IMR-90 (cell line): ENCODE results near the gene ESR2. TPM values are rescaled to one million over a fixed set of nuclear protein-coding genes. Genes with fewer than 3 reads are reported as not detected.

ENCODE experiments used
- ATAC-seq: fragments of 200-7000 bp; cut with Tn5 transposase; 2 replicates; pipeline ENCODE4 v1.9.1; 2020; ENCODE audit warnings: low read depth, mild to moderate bottlenecking, moderate library complexity
- Bru-seq: library from RNA; stranded (reverse); fragments of 400-500 nt; gene quantifications from one replicate; lab custom pipeline; 2021; lab: Mats Ljungman, UMichigan
- BruChase-seq, 2 experiments: library from RNA; stranded (reverse); fragments of 400-500 nt; gene quantifications; one replicate each; lab custom pipeline; 2021; lab: Mats Ljungman, UMichigan
- BruUV-seq: library from RNA; stranded (reverse); fragments of 400-500 nt; replicated peaks from 2 replicates; lab custom pipeline; 2021; lab: Mats Ljungman, UMichigan
- CTCF ChIA-PET: fragments of 300-600 bp; formaldehyde crosslinking; extraction: SDS; loops from one replicate; lab custom pipeline; 2021; ENCODE audit warnings: antibody characterized with exemption; lab: Yijun Ruan, JAX
- POLR2A ChIA-PET: fragments of 300-600 bp; sonication (Branson Sonifier 250); formaldehyde crosslinking; loops from one replicate; lab custom pipeline; 2022; ENCODE audit warnings: antibody characterized with exemption; ENCODE audit not compliant: unreplicated experiment; lab: Charles Lee
- DNase-seq: peaks from one replicate; pipeline ENCODE4 v3.0.0; 2013
- H2AFZ ChIP-seq: replicated peaks from 2 replicates; pipeline ENCODE3; 2013; ENCODE audit warnings: low read length, mild to moderate bottlenecking; ENCODE audit not compliant: poor library complexity
- H2AK5ac ChIP-seq: 2 replicates; pipeline ENCODE4 v1.6.1; 2013; ENCODE audit warnings: low read depth, low read length, inconsistent platforms
- H2AK9ac ChIP-seq: replicated peaks from 2 replicates; pipeline ENCODE3; 2013; ENCODE audit warnings: mild to moderate bottlenecking, low read depth, low read length, moderate library complexity; ENCODE audit not compliant: poor library complexity
- H2BK120ac ChIP-seq: 2 replicates; pipeline ENCODE4 v1.6.1; 2013; ENCODE audit warnings: low read depth, low read length, inconsistent platforms
- H2BK15ac ChIP-seq: 3 replicates; pipeline ENCODE4 v1.6.1; 2013; ENCODE audit warnings: low read depth, low read length, inconsistent platforms
- H2BK20ac ChIP-seq: 2 replicates; pipeline ENCODE4 v1.6.1; 2013; ENCODE audit warnings: low read depth, mild to moderate bottlenecking, inconsistent platforms, low read length, moderate library complexity
- H2BK5ac ChIP-seq: 2 replicates; pipeline ENCODE4 v1.6.1; 2013; ENCODE audit warnings: mild to moderate bottlenecking, low read depth, low read length, inconsistent platforms; ENCODE audit not compliant: poor library complexity, severe bottlenecking
- H3K14ac ChIP-seq: replicated peaks from 2 replicates; pipeline ENCODE4 v1.6.1; 2013; ENCODE audit warnings: low read depth, low read length, inconsistent platforms
- H3K18ac ChIP-seq: 2 replicates; pipeline ENCODE4 v1.6.1; 2013; ENCODE audit warnings: low read depth, low read length, control low read depth
- H3K23ac ChIP-seq: 2 replicates; pipeline ENCODE4 v1.6.1; 2013; ENCODE audit warnings: low read depth, low read length, inconsistent platforms
- H3K27ac ChIP-seq: 2 replicates; pipeline ENCODE4 v1.5.1; 2013; ENCODE audit warnings: mild to moderate bottlenecking, control low read depth, low read length; ENCODE audit not compliant: insufficient read depth
- H3K27me3 ChIP-seq: 2 replicates; pipeline ENCODE4 v1.6.1; 2013; ENCODE audit warnings: low read length; ENCODE audit not compliant: control insufficient read depth, insufficient read depth
- H3K36me3 ChIP-seq: 2 replicates; pipeline ENCODE4 v1.6.1; 2013; ENCODE audit warnings: low read length, mixed read lengths; ENCODE audit not compliant: control insufficient read depth, insufficient read depth
- H3K4ac ChIP-seq: 2 replicates; pipeline ENCODE4 v1.6.1; 2013; ENCODE audit warnings: low read depth, low read length, inconsistent platforms
- H3K4me1 ChIP-seq: 2 replicates; pipeline ENCODE4 v1.6.1; 2013; ENCODE audit warnings: low read length, mixed read lengths; ENCODE audit not compliant: control insufficient read depth, insufficient read depth
- H3K4me2 ChIP-seq: 2 replicates; pipeline ENCODE4 v1.6.1; 2013; ENCODE audit warnings: low read depth, mild to moderate bottlenecking, control low read depth, low read length, moderate library complexity
- H3K4me3 ChIP-seq: 2 replicates; pipeline ENCODE4 v1.5.1; 2013; ENCODE audit warnings: low read depth, mild to moderate bottlenecking, control low read depth, low read length, moderate library complexity; ENCODE audit not compliant: insufficient read depth
- H3K56ac ChIP-seq: 2 replicates; pipeline ENCODE4 v1.6.1; 2013; ENCODE audit warnings: low read length, inconsistent platforms; ENCODE audit not compliant: insufficient read depth; ENCODE audit errors: extremely low read depth
- H3K79me1 ChIP-seq, 2 experiments: 2 replicates each; pipeline ENCODE4 v1.6.1; 2013; ENCODE audit warnings: low read length in 2 of 2, inconsistent platforms in 1 of 2, low read depth in 1 of 2
- H3K9ac ChIP-seq: 2 replicates; pipeline ENCODE4 v1.6.1; 2013; ENCODE audit warnings: low read depth, low read length, control low read depth
- H3K9me1 ChIP-seq: 2 replicates; pipeline ENCODE4 v1.6.1; 2013; ENCODE audit warnings: low read length, inconsistent platforms; ENCODE audit not compliant: insufficient read depth
- H3K9me3 ChIP-seq: 2 replicates; pipeline ENCODE4 v1.6.1; 2013; ENCODE audit warnings: low read length; ENCODE audit not compliant: control insufficient read depth, insufficient read depth
- H4K20me1 ChIP-seq: 2 replicates; pipeline ENCODE4 v1.6.1; 2013; ENCODE audit warnings: low read length, inconsistent platforms; ENCODE audit not compliant: insufficient read depth
- H4K5ac ChIP-seq: 2 replicates; pipeline ENCODE4 v1.6.1; 2013; ENCODE audit warnings: mild to moderate bottlenecking, low read depth, low read length, control low read depth
- H4K8ac ChIP-seq, 2 experiments: 2 replicates each; pipeline ENCODE4 v1.6.1; 2013; ENCODE audit warnings: low read depth in 2 of 2, low read length in 2 of 2, control low read depth in 1 of 2, inconsistent platforms in 1 of 2
- H4K91ac ChIP-seq: 2 replicates; pipeline ENCODE4 v1.6.1; 2013; ENCODE audit warnings: low read depth, low read length, inconsistent platforms; ENCODE audit not compliant: insufficient read depth
- CTCF ChIP-seq: conservative IDR thresholded peaks from 2 replicates; pipeline ENCODE4 v1.5.1; 2012; ENCODE audit warnings: mild to moderate bottlenecking, low read depth, low read length, improper control_type of control experiment
- POLR2A ChIP-seq: IDR thresholded peaks from 2 replicates; pipeline ENCODE4 v1.6.1; 2012; ENCODE audit warnings: mild to moderate bottlenecking, low read depth, low read length
- RAD21 ChIP-seq: IDR thresholded peaks from 2 replicates; pipeline ENCODE4 v1.6.1; 2012; ENCODE audit warnings: low read length, improper control_type of control experiment
- RFX5 ChIP-seq: IDR thresholded peaks from 2 replicates; pipeline ENCODE4 v1.8.0; 2012; ENCODE audit warnings: low read depth, mild to moderate bottlenecking, low read length, moderate library complexity
- SMC3 ChIP-seq: fragments of 150-350 bp; IDR thresholded peaks from 2 replicates; pipeline ENCODE4 v1.6.1; 2016; ENCODE audit warnings: low read depth, mild to moderate bottlenecking, antibody characterized with exemption, low read length, moderate library complexity
- USF2 ChIP-seq: fragments of 150-350 bp; IDR thresholded peaks from 2 replicates; pipeline ENCODE4 v1.6.1; 2017; ENCODE audit warnings: mild to moderate bottlenecking, antibody characterized with exemption, low read length, low read depth
- WGBS, 2 experiments: methylation state at CpG; one replicate each; pipeline versions ENCODE4 v1.1.5 to v1.1.7; 2013; ENCODE audit warnings: missing lambda C conversion rate in 2 of 2; ENCODE audit not compliant: insufficient read length in 1 of 2; ENCODE audit errors: extremely low coverage in 2 of 2; 5-methylcytosine and 5-hydroxymethylcytosine counted together
- dilution Hi-C: fragments of 300-500 bp; cut with HindIII; formaldehyde crosslinking; loops from one replicate; pipeline ENCODE4 v1.14.3; 2018; ENCODE audit warnings: low sequenced_read_pairs; ENCODE audit not compliant: unreplicated experiment
- in situ Hi-C: fragments of 300-500 bp; cut with MboI; formaldehyde crosslinking; loops from 3 replicates; pipeline ENCODE4 v1.14.3; 2019; ENCODE audit warnings: low sequenced_read_pairs, inconsistent platforms, mixed read lengths
- intact Hi-C: fragments of 100-400 bp; cut with micrococcal nuclease; formaldehyde crosslinking; loops from 2 replicates; pipeline ENCODE4 v1.10.0; 2022
- long read RNA-seq: library from polyadenylated mRNA; unstranded; transcript quantifications from one replicate; pipeline ENCODE4 v2.0.0, GENCODE V29; 2021; ENCODE audit not compliant: unreplicated experiment
- polyA plus RNA-seq, 3 experiments: library from polyadenylated mRNA; depleted of rRNA; stranded (reverse); fragments of >200 nt; gene quantifications; 2 replicates each; pipeline ENCODE4 v1.2.3, GENCODE V29; 2012; ENCODE audit warnings: low replicate concordance in 1 of 3
- total RNA-seq: library from RNA; depleted of rRNA; stranded (reverse); fragments of >200 nt; gene quantifications from 2 replicates; pipeline ENCODE4 v1.2.3, GENCODE V29; 2012; rRNA removed

ESR2 gene
- total RNA-seq = under 0.01 TPM in 2 replicates
- polyA plus RNA-seq (2012; rRNA removed) = 0.03 TPM in 1 of 2 replicates, not detected in the other
- 0.01 and 0.04 TPM in 2 replicates for polyA plus RNA-seq (2012; cell fraction: cytosol; rRNA removed)
- polyA plus RNA-seq (2012; cell fraction: nucleus; rRNA removed; ENCODE audit: low replicate concordance) = 0.05 and 0.06 TPM in 2 replicates
- Bru-seq, nascent RNA = percentile 19 among the genes with signal in this experiment
- percentile 35 among the genes with signal in this experiment for BruChase-seq, experiment 1, labeled RNA remaining after a 6-hour chase
- BruChase-seq, experiment 2, labeled RNA remaining after a 2-hour chase = percentile 26 among the genes with signal in this experiment
- long read RNA-seq, partial matches to known transcripts = 0 of 1 reads
- long read RNA-seq, other reads (novel, unspliced or antisense) = 1 of 1 reads

- Histone ChIP-seq H2BK15ac (peak within 1 kb of the TSS; percentile 25; the same call in 1 of the 3 replicates), H3K4me1 (0 out of 2 replicates have a peak, but pooled peaks cover 2% of the 10 kb centered on the region), H3K9me1 (0 out of 2 replicates have a peak, but pooled peaks cover 2% of the 10 kb centered on the region), H4K91ac (no peak within 1 kb of the TSS), H3K9me3 (no peaks in the 10 kb centered on the region), H2AFZ (peak within 1 kb of the TSS; percentile 86), H4K20me1 (no peaks in the 10 kb centered on the region), H3K18ac (no peak within 1 kb of the TSS), H4K5ac (no peak within 1 kb of the TSS), H3K56ac (no peak within 1 kb of the TSS), H3K27me3 (peaks cover 15% of the 10 kb centered on the region), H2BK120ac (peak within 1 kb of the TSS; percentile 70), H3K27ac (no peak within 1 kb of the TSS), H3K14ac (0 out of 2 replicates have a peak within 1 kb of the TSS, but pooled peaks have one; percentile 20), H3K4me3 (peak within 1 kb of the TSS; percentile 42), H3K9ac (no peak within 1 kb of the TSS), H2BK20ac (0 out of 2 replicates have a peak within 1 kb of the TSS, but pooled peaks have one; percentile 3), H3K4me2 (peak within 1 kb of the TSS; percentile 98), H3K23ac (peak within 1 kb of the TSS; percentile 89), H4K8ac (0 out of 4 replicates have a peak within 1 kb of the TSS, but pooled peaks of 1 of the 2 experiments have one; percentile 17), H2BK5ac (no peak within 1 kb of the TSS), H2AK9ac (peak within 1 kb of the TSS; percentile 96), H3K79me1 (no peaks in the 10 kb centered on the region), H3K36me3 (no peaks in the 10 kb centered on the region), H2AK5ac (no peak within 1 kb of the TSS), H3K4ac (peak within 1 kb of the TSS; percentile 52; the same call in 1 of the 2 replicates)
- ATAC-seq (peak; percentile 59), DNase-seq (peak; percentile 36)
- 7% methylated on average over 20 of the region's 49 CpGs; no CpG with 5 or more reads in 1 of the 2 experiments for WGBS, 2 experiments
- intact Hi-C loops = loop anchor here (2.0 to 10.0 kb wide), 3 partner anchors 99 to 279 kb away; no protein-coding TSS in a partner anchor
- TF ChIP-seq CTCF (peak; percentile 38), USF2 (peak; percentile 67), RFX5 (no peak), RAD21 (peak; percentile 35), POLR2A (no peak), SMC3 (peak; percentile 43)
- in situ Hi-C loops = loop anchor here (10.0 kb wide), 1 partner anchor 249 kb away; no protein-coding TSS in a partner anchor
- BruUV-seq = no TSS peak
- CTCF ChIA-PET = interaction anchor here (0.9 to 2.5 kb wide), 7 partner anchors 10 to 282 kb away, joined by 3 to 10 read pairs (median 3); no protein-coding TSS in a partner anchor
- dilution Hi-C loops = loop anchor here (25.0 kb wide), 1 partner anchor 257 kb away; no protein-coding TSS in a partner anchor
- POLR2A ChIA-PET = no interaction called here
Observed at GRCh38 chr14:64293976-64294671, at the start of gene ESR2. Gene ESR2, minus strand, starts transcription at chr14:64294371. Its CDS starts 11,386 bp downstream, at chr14:64282985.
